Measurements from ENCODE around the gene PLPPR5. TPM values are rescaled to one million over a fixed set of nuclear protein-coding genes. Genes with fewer than 3 reads are reported as not detected.

PLPPR5 gene
- total and polyA plus RNA-seq, 2 of the 4 experiments (the other 2 are of a cell fraction): under 0.01 to 0.05 TPM

DNA sequence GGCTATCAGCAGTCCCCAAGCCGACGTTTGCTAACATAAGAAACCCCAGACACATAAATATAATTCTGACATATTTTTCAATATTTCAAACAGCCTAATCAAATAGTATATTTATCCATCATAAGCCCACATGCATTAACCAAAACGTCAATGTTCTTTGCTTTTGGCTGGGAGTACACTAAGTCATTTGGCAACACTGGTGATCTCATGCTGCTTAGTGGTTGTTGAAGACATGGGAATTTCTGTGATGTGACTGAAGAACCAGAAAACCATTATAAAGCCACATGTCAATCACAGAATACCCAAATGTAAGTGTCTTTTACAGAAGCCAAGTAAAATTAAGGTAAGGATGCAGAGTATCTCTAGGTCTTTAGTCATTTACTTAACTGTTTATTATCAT, 57.6 kb downstream of the PLPPR5 start:
- CTCF ChIA-PET: no interaction called here
- in situ Hi-C loops (cut with MboI; ENCODE audit: low sequenced_read_pairs): no loop called here
- H4K5ac ChIP-seq (ENCODE audit: low read depth, low read length): no peak overlapping the region
- no peak overlapping the region for H3K14ac ChIP-seq (replicated peaks; ENCODE audit: low read depth, low read length)
- H2BK15ac ChIP-seq (ENCODE audit: low read depth, low read length): no peak overlapping the region
- no CpG with 5 or more reads among the region's 3 CpGs for WGBS, 2 experiments (ENCODE audit: extremely low coverage in 2 of 2, insufficient read length in 1 of 2)
- no peaks in the 10 kb centered on the region for H4K20me1 ChIP-seq (ENCODE audit: insufficient read depth, low read length)
- intact Hi-C loops (cut with micrococcal nuclease): no loop called here
- H3K56ac ChIP-seq (ENCODE audit: extremely low read depth, insufficient read depth, low read length): no peak overlapping the region
- H2AFZ ChIP-seq (replicated peaks; ENCODE audit: low read length, poor library complexity): no peak overlapping the region
- no peaks in the 10 kb centered on the region for H3K4me1 ChIP-seq (ENCODE audit: control insufficient read depth, insufficient read depth, low read length)
- dilution Hi-C loops (cut with HindIII; ENCODE audit: low sequenced_read_pairs, unreplicated experiment): no loop called here
- H3K4ac ChIP-seq (ENCODE audit: low read depth, low read length): no peak overlapping the region
- POLR2A ChIA-PET (ENCODE audit: unreplicated experiment): no interaction called here
- no peak overlapping the region for H3K4me3 ChIP-seq (ENCODE audit: insufficient read depth, low read depth, low read length)
- H2AK9ac ChIP-seq (replicated peaks; ENCODE audit: low read depth, low read length, poor library complexity): no peak overlapping the region
- H2AK5ac ChIP-seq (ENCODE audit: low read depth, low read length): no peak overlapping the region
- TF ChIP-seq CHD1 (IDR thresholded peaks at IDR 0.05; ENCODE audit: low read depth, low read length) (no peak), RAD21 (IDR thresholded peaks at IDR 0.05; ENCODE audit: low read length) (no peak), RFX5 (IDR thresholded peaks at IDR 0.05; ENCODE audit: low read depth, low read length) (no peak), CTCF (conservative IDR thresholded peaks at IDR 0.05; ENCODE audit: low read depth, low read length) (no peak), CEBPB (IDR thresholded peaks at IDR 0.05; ENCODE audit: low read depth, low read length) (no peak), BHLHE40 (IDR thresholded peaks at IDR 0.05; ENCODE audit: low read depth, low read length) (no peak), MXI1 (IDR thresholded peaks at IDR 0.05; ENCODE audit: borderline replicate concordance, low read depth, low read length) (no peak), NFE2L2 (IDR thresholded peaks at IDR 0.05; ENCODE audit: low read depth, low read length) (no peak), FOS (IDR thresholded peaks at IDR 0.05; ENCODE audit: low read depth, low read length) (no peak)
- TF ChIP-seq, protein P1, sequence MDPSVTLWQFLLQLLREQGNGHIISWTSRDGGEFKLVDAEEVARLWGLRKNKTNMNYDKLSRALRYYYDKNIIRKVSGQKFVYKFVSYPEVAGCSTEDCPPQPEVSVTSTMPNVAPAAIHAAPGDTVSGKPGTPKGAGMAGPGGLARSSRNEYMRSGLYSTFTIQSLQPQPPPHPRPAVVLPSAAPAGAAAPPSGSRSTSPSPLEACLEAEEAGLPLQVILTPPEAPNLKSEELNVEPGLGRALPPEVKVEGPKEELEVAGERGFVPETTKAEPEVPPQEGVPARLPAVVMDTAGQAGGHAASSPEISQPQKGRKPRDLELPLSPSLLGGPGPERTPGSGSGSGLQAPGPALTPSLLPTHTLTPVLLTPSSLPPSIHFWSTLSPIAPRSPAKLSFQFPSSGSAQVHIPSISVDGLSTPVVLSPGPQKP (IDR thresholded peaks at IDR 0.05; ENCODE audit: borderline replicate concordance, low read depth, low read length): no peak
- H4K91ac ChIP-seq (ENCODE audit: insufficient read depth, low read depth, low read length): no peak overlapping the region
- H3K27ac ChIP-seq (ENCODE audit: insufficient read depth, low read length): no peak overlapping the region
- H3K18ac ChIP-seq (ENCODE audit: low read depth, low read length): no peak overlapping the region
- no peak overlapping the region for H3K4me2 ChIP-seq (ENCODE audit: low read depth, low read length)
- no TSS peak for BruUV-seq (replicated peaks)
- no peak for ATAC-seq (ENCODE audit: low read depth)
- H2BK20ac ChIP-seq (ENCODE audit: low read depth, low read length): no peak overlapping the region
- no peaks in the 10 kb centered on the region for H3K36me3 ChIP-seq (ENCODE audit: control insufficient read depth, insufficient read depth, low read length)
- DNase-seq: no peak
- H2BK5ac ChIP-seq (ENCODE audit: low read depth, low read length, poor library complexity, severe bottlenecking): no peak overlapping the region
- no peaks in the 10 kb centered on the region for H3K27me3 ChIP-seq (ENCODE audit: control insufficient read depth, insufficient read depth, low read length)
- H4K8ac ChIP-seq (ENCODE audit: low read depth in 2 of 2, low read length in 2 of 2): no peak overlapping the region
- H3K79me1 ChIP-seq (ENCODE audit: low read depth in 1 of 2, low read length in 2 of 2): no peaks in the 10 kb centered on the region
- H3K23ac ChIP-seq (ENCODE audit: low read depth, low read length): no peak overlapping the region
- H3K9me1 ChIP-seq (ENCODE audit: insufficient read depth, low read length): no peaks in the 10 kb centered on the region
- H2BK120ac ChIP-seq (ENCODE audit: low read depth, low read length): no peak overlapping the region
- H3K9ac ChIP-seq (ENCODE audit: low read depth, low read length): no peak overlapping the region
- no peaks in the 10 kb centered on the region for H3K9me3 ChIP-seq (ENCODE audit: control insufficient read depth, insufficient read depth, low read length)
